Hepatocyte (in vitro differentiated cells): ENCODE data around the gene CSF2RB.

ENCODE experiments used
- EZH2 ChIP-seq: fragments of 200-600 bp; sonication (generic); IDR thresholded peaks from 2 replicates; pipeline ENCODE4 v1.6.1; 2016; ENCODE audit warnings: antibody characterized with exemption, mild to moderate bottlenecking, borderline replicate concordance
- TF ChIP-seq, protein P1 (sequence below): fragments of 200-600 bp; sonication (generic); IDR thresholded peaks from 2 replicates; pipeline ENCODE4 v1.5.1; 2016; ENCODE audit warnings: antibody characterized with exemption, mild to moderate bottlenecking; ENCODE audit not compliant: poor library complexity

DNA sequence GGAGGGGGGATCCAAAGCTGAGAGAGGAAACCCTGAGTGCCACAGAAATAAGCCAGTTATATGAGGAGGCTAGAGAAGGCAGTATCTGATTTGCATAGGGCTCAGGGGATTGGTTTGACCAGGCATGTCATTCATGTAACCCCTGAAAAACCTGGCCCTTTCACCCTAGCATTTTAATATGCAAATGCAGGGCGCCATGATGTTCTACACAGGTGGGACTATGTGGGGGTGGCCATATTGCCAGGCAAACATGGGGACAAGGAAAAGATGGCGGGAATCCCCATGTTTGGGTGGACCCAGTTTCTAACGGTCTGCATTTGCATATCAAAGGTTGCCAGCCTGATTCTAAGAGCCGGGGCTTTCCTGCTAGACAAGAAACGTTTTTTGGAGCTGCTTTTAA lies 27.2 kb downstream of the CSF2RB start:
- TF ChIP-seq, protein P1, sequence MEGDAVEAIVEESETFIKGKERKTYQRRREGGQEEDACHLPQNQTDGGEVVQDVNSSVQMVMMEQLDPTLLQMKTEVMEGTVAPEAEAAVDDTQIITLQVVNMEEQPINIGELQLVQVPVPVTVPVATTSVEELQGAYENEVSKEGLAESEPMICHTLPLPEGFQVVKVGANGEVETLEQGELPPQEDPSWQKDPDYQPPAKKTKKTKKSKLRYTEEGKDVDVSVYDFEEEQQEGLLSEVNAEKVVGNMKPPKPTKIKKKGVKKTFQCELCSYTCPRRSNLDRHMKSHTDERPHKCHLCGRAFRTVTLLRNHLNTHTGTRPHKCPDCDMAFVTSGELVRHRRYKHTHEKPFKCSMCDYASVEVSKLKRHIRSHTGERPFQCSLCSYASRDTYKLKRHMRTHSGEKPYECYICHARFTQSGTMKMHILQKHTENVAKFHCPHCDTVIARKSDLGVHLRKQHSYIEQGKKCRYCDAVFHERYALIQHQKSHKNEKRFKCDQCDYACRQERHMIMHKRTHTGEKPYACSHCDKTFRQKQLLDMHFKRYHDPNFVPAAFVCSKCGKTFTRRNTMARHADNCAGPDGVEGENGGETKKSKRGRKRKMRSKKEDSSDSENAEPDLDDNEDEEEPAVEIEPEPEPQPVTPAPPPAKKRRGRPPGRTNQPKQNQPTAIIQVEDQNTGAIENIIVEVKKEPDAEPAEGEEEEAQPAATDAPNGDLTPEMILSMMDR: no peak
- TF ChIP-seq EZH2: no peak
